Activated naive CD8-positive, alpha-beta T cell (primary cell): ENCODE results near the gene CAMKK2.
"Not testable (repeated sequence)": the region's sequence is repeated elsewhere in the genome, so short reads cannot be mapped to it uniquely, and the experiment has no call there.

Experiments used
- H3K27ac Mint-ChIP-seq: one replicate; pipeline ENCODE4 v1.8.0; 2021; ENCODE audit warnings: mixed read lengths
- H3K27me3 Mint-ChIP-seq: one replicate; pipeline ENCODE4 v1.8.0; 2021; ENCODE audit warnings: mixed read lengths
- H3K36me3 Mint-ChIP-seq: one replicate; pipeline ENCODE4 v1.8.0; 2021; ENCODE audit warnings: mixed read lengths
- H3K4me1 Mint-ChIP-seq: one replicate; pipeline ENCODE4 v1.8.0; 2021; ENCODE audit warnings: low read depth, mixed read lengths
- H3K4me3 Mint-ChIP-seq: one replicate; pipeline ENCODE4 v1.8.0; 2021; ENCODE audit warnings: mild to moderate bottlenecking, mixed read lengths
- H3K9me3 Mint-ChIP-seq: one replicate; pipeline ENCODE4 v1.8.0; 2021; ENCODE audit warnings: low read depth, mixed read lengths

CAMKK2 gene

GRCh38 chr12:121289962-121290361 is 6.5 kb downstream of the CAMKK2 start:
- H3K36me3 Mint-ChIP-seq: peaks cover 2% of the 10 kb centered on the region
- H3K9me3 Mint-ChIP-seq: no peaks in the 10 kb centered on the region
- no peak overlapping the region for H3K27ac Mint-ChIP-seq
- no peak overlapping the region for H3K4me3 Mint-ChIP-seq
- H3K4me1 Mint-ChIP-seq: peaks cover 20% of the 10 kb centered on the region
- no peaks in the 10 kb centered on the region for H3K27me3 Mint-ChIP-seq

GRCh38 chr12:121288986-121289385 is 7.5 kb downstream of the CAMKK2 start:
- Mint-ChIP-seq H3K9me3 (no peaks in the 10 kb centered on the region), H3K27ac (no peak overlapping the region), H3K4me3 (no peak overlapping the region), H3K4me1 (peaks cover 18% of the 10 kb centered on the region), H3K27me3 (no peaks in the 10 kb centered on the region), H3K36me3 (peaks cover 2% of the 10 kb centered on the region)

GRCh38 chr12:121288158-121288845 is 8.2 kb downstream of the CAMKK2 start:
- Mint-ChIP-seq H3K4me3 (no peak overlapping the region), H3K4me1 (peaks cover 14% of the 10 kb centered on the region), H3K36me3 (peaks cover 2% of the 10 kb centered on the region), H3K27me3 (no peaks in the 10 kb centered on the region), H3K9me3 (no peaks in the 10 kb centered on the region), H3K27ac (peak overlapping the region; percentile 46)

- Mint-ChIP-seq H3K27ac (no peak overlapping the region), H3K36me3 (peaks cover 2% of the 10 kb centered on the region), H3K4me3 (no peak overlapping the region), H3K9me3 (no peaks in the 10 kb centered on the region), H3K4me1 (peaks cover 14% of the 10 kb centered on the region), H3K27me3 (no peaks in the 10 kb centered on the region)
Observed at GRCh38 chr12:121287267-121287954, 9.1 kb downstream of the CAMKK2 start.

GRCh38 chr12:121285856-121286255 is 10.7 kb downstream of the CAMKK2 start:
- H3K4me3 Mint-ChIP-seq: no peak overlapping the region
- H3K27me3 Mint-ChIP-seq: no peaks in the 10 kb centered on the region
- H3K4me1 Mint-ChIP-seq: peaks cover 8% of the 10 kb centered on the region
- no peak overlapping the region for H3K27ac Mint-ChIP-seq
- H3K9me3 Mint-ChIP-seq: no peaks in the 10 kb centered on the region
- no peaks in the 10 kb centered on the region for H3K36me3 Mint-ChIP-seq

GRCh38 chr12:121284551-121285390 is 11.7 kb downstream of the CAMKK2 start:
- H3K36me3 Mint-ChIP-seq: no peaks in the 10 kb centered on the region
- H3K4me3 Mint-ChIP-seq: no peak overlapping the region
- no peaks in the 10 kb centered on the region for H3K9me3 Mint-ChIP-seq
- H3K27ac Mint-ChIP-seq: no peak overlapping the region
- peaks cover 8% of the 10 kb centered on the region for H3K4me1 Mint-ChIP-seq
- H3K27me3 Mint-ChIP-seq: no peaks in the 10 kb centered on the region

- Mint-ChIP-seq H3K27me3 (no peaks in the 10 kb centered on the region), H3K36me3 (no peaks in the 10 kb centered on the region), H3K4me3 (no peak overlapping the region), H3K4me1 (peaks cover 5% of the 10 kb centered on the region), H3K9me3 (no peaks in the 10 kb centered on the region), H3K27ac (no peak overlapping the region)
Observed at GRCh38 chr12:121283841-121284240, 12.7 kb downstream of the CAMKK2 start.

- H3K4me1 Mint-ChIP-seq: peaks cover 3% of the 10 kb centered on the region
- no peaks in the 10 kb centered on the region for H3K36me3 Mint-ChIP-seq
- no peak overlapping the region for H3K27ac Mint-ChIP-seq
- H3K27me3 Mint-ChIP-seq: no peaks in the 10 kb centered on the region
- no peaks in the 10 kb centered on the region for H3K9me3 Mint-ChIP-seq
- H3K4me3 Mint-ChIP-seq: no peak overlapping the region
Observed at GRCh38 chr12:121283388-121283787, 13.1 kb downstream of the CAMKK2 start.

- H3K36me3 Mint-ChIP-seq, H3K4me3 Mint-ChIP-seq, H3K27me3 Mint-ChIP-seq, H3K4me1 Mint-ChIP-seq, H3K9me3 Mint-ChIP-seq, H3K27ac Mint-ChIP-seq: not testable (repeated sequence)
Observed at GRCh38 chr12:121282910-121283309, 13.6 kb downstream of the CAMKK2 start.

GRCh38 chr12:121282072-121282742 is 14.3 kb downstream of the CAMKK2 start:
- Mint-ChIP-seq H3K4me1 (peaks cover 3% of the 10 kb centered on the region), H3K36me3 (peaks cover 3% of the 10 kb centered on the region), H3K27ac (no peak overlapping the region), H3K27me3 (no peaks in the 10 kb centered on the region), H3K9me3 (no peaks in the 10 kb centered on the region), H3K4me3 (no peak overlapping the region)

- H3K36me3 Mint-ChIP-seq, H3K27me3 Mint-ChIP-seq, H3K4me3 Mint-ChIP-seq, H3K4me1 Mint-ChIP-seq, H3K27ac Mint-ChIP-seq, H3K9me3 Mint-ChIP-seq: not testable (repeated sequence)
Observed at GRCh38 chr12:121281116-121281515, 15.4 kb downstream of the CAMKK2 start.

GRCh38 chr12:121280531-121280930 is 16.0 kb downstream of the CAMKK2 start:
- not testable (repeated sequence) for H3K36me3 Mint-ChIP-seq, H3K4me1 Mint-ChIP-seq, H3K4me3 Mint-ChIP-seq, H3K27ac Mint-ChIP-seq, H3K27me3 Mint-ChIP-seq, H3K9me3 Mint-ChIP-seq

- Mint-ChIP-seq H3K4me1 (peaks cover 7% of the 10 kb centered on the region), H3K27me3 (no peaks in the 10 kb centered on the region), H3K27ac (no peak overlapping the region), H3K36me3 (peaks cover 3% of the 10 kb centered on the region), H3K4me3 (no peak overlapping the region), H3K9me3 (no peaks in the 10 kb centered on the region)
Observed at GRCh38 chr12:121279507-121279915, 17.0 kb downstream of the CAMKK2 start.

- no peaks in the 10 kb centered on the region for H3K9me3 Mint-ChIP-seq
- H3K4me1 Mint-ChIP-seq: peaks cover 7% of the 10 kb centered on the region
- peaks cover 3% of the 10 kb centered on the region for H3K36me3 Mint-ChIP-seq
- H3K27ac Mint-ChIP-seq: no peak overlapping the region
- no peak overlapping the region for H3K4me3 Mint-ChIP-seq
- no peaks in the 10 kb centered on the region for H3K27me3 Mint-ChIP-seq
Observed at GRCh38 chr12:121279071-121279375, 17.5 kb downstream of the CAMKK2 start.
